Chondrocyte (in vitro differentiated cells): ENCODE measurements around the gene TNFAIP1. TPM values are rescaled to one million over a fixed set of nuclear protein-coding genes. Genes with fewer than 3 reads are reported as not detected.

ENCODE experiments used
- DNase-seq: peaks from one replicate; pipeline ENCODE4 v3.0.0; 2021; ENCODE audit warnings: mixed read lengths, low spot score
- H3K27ac Mint-ChIP-seq: one replicate; pipeline ENCODE4 v1.8.0; 2021; ENCODE audit warnings: mild to moderate bottlenecking, moderate library complexity, mixed read lengths; ENCODE audit not compliant: unreplicated experiment
- H3K27me3 Mint-ChIP-seq: 2 replicates; pipeline ENCODE4 v1.8.0; 2021; ENCODE audit warnings: low read depth, mixed read lengths
- H3K36me3 Mint-ChIP-seq: 2 replicates; pipeline ENCODE4 v1.8.0; 2021; ENCODE audit warnings: low read depth, mixed read lengths
- H3K4me1 Mint-ChIP-seq: 2 replicates; pipeline ENCODE4 v1.8.0; 2021; ENCODE audit warnings: low read depth, mild to moderate bottlenecking, mixed read lengths
- H3K4me3 Mint-ChIP-seq: one replicate; pipeline ENCODE4 v1.8.0; 2021; ENCODE audit warnings: mild to moderate bottlenecking, moderate library complexity, mixed read lengths; ENCODE audit not compliant: unreplicated experiment
- H3K9me3 Mint-ChIP-seq: 2 replicates; pipeline ENCODE4 v1.8.0; 2021; ENCODE audit warnings: low read depth, mixed read lengths
- CTCF ChIP-seq: fragments of 200-600 bp; sonication (generic); IDR thresholded peaks from 2 replicates; pipeline ENCODE4 v1.5.0; 2021; ENCODE audit warnings: antibody characterized with exemption, mild to moderate bottlenecking, moderate library complexity
- total RNA-seq: library from RNA; stranded (reverse); gene quantifications from 3 replicates; pipeline ENCODE4 v1.2.1, GENCODE V29; 2021

The TNFAIP1 gene
- total RNA-seq, 1 donor from 2014 or later: 79.5 TPM

GRCh38 chr17:28385406-28385805 lies 49.8 kb downstream of the TNFAIP1 start:
- Mint-ChIP-seq H3K27ac (no peak overlapping the region), H3K36me3 (peaks cover 27% of the 10 kb centered on the region), H3K4me3 (no peak overlapping the region), H3K4me1 (no peaks in the 10 kb centered on the region), H3K9me3 (no peaks in the 10 kb centered on the region), H3K27me3 (no peaks in the 10 kb centered on the region)
- TF ChIP-seq CTCF: no peak
- DNase-seq: peak; percentile 66

GRCh38 chr17:28386391-28386790 lies 50.8 kb downstream of the TNFAIP1 start:
- H3K4me1 Mint-ChIP-seq: no peaks in the 10 kb centered on the region
- H3K9me3 Mint-ChIP-seq: no peaks in the 10 kb centered on the region
- H3K27me3 Mint-ChIP-seq: no peaks in the 10 kb centered on the region
- H3K4me3 Mint-ChIP-seq: no peak overlapping the region
- H3K27ac Mint-ChIP-seq: no peak overlapping the region
- H3K36me3 Mint-ChIP-seq: peaks cover 35% of the 10 kb centered on the region
- TF ChIP-seq CTCF: no peak
- no peak for DNase-seq

GRCh38 chr17:28388106-28388505 lies 52.5 kb downstream of the TNFAIP1 start:
- no peaks in the 10 kb centered on the region for H3K4me1 Mint-ChIP-seq
- no peak for DNase-seq
- H3K27me3 Mint-ChIP-seq: no peaks in the 10 kb centered on the region
- no peak for TF ChIP-seq CTCF
- peaks cover 32% of the 10 kb centered on the region for H3K36me3 Mint-ChIP-seq
- H3K4me3 Mint-ChIP-seq: no peak overlapping the region
- H3K9me3 Mint-ChIP-seq: no peaks in the 10 kb centered on the region
- H3K27ac Mint-ChIP-seq: no peak overlapping the region

GRCh38 chr17:28390141-28390540 lies 54.6 kb downstream of the TNFAIP1 start:
- H3K4me1 Mint-ChIP-seq: no peaks in the 10 kb centered on the region
- TF ChIP-seq CTCF: no peak
- no peaks in the 10 kb centered on the region for H3K9me3 Mint-ChIP-seq
- H3K36me3 Mint-ChIP-seq: peaks cover 33% of the 10 kb centered on the region
- DNase-seq: no peak
- no peak overlapping the region for H3K27ac Mint-ChIP-seq
- no peak overlapping the region for H3K4me3 Mint-ChIP-seq
- H3K27me3 Mint-ChIP-seq: no peaks in the 10 kb centered on the region

- Mint-ChIP-seq H3K4me1 (no peaks in the 10 kb centered on the region), H3K9me3 (no peaks in the 10 kb centered on the region), H3K27ac (no peak overlapping the region), H3K27me3 (no peaks in the 10 kb centered on the region), H3K4me3 (no peak overlapping the region), H3K36me3 (peaks cover 32% of the 10 kb centered on the region)
- no peak for DNase-seq
- TF ChIP-seq CTCF: no peak
Measured at GRCh38 chr17:28390563-28390962, 55.0 kb downstream of the TNFAIP1 start.
